Activated CD4-positive, alpha-beta T cell treated with anti-CD3 and anti-CD28 coated beads, Interleukin-2, amount 10 ng/mL, durations not matched to agents 7 days and 5 days (primary cell): ENCODE data around the gene ATOH8. TPM values are rescaled to one million over a fixed set of nuclear protein-coding genes. Genes with fewer than 3 reads are reported as not detected.
A peak's percentile ranks its signal among the peaks of the same experiment; 100 is the strongest.

Experiments used
- CTCF ChIA-PET: fragments of 350-600 bp; sonication (Branson Sonifier 250); formaldehyde crosslinking; loops from one replicate; lab custom pipeline; 2021; ENCODE audit warnings: antibody characterized with exemption; lab: Charles Lee
- POLR2A ChIA-PET: fragments of 350-600 bp; sonication (Branson Sonifier 250); formaldehyde crosslinking; loops from one replicate; lab custom pipeline; 2021; ENCODE audit warnings: antibody characterized with exemption; lab: Charles Lee
- DNase-seq: peaks from one replicate; pipeline ENCODE4 v3.0.0-alpha.2; 2020
- H3K27ac Mint-ChIP-seq: one replicate; pipeline ENCODE4 v1.8.0; 2021; ENCODE audit warnings: mild to moderate bottlenecking, moderate library complexity, mixed read lengths
- H3K27me3 Mint-ChIP-seq: one replicate; pipeline ENCODE4 v1.8.0; 2021; ENCODE audit warnings: mixed read lengths
- H3K36me3 Mint-ChIP-seq: one replicate; pipeline ENCODE4 v1.8.0; 2021; ENCODE audit warnings: low read depth, mixed read lengths
- H3K4me1 Mint-ChIP-seq: one replicate; pipeline ENCODE4 v1.8.0; 2021; ENCODE audit warnings: mixed read lengths
- H3K4me3 Mint-ChIP-seq: one replicate; pipeline ENCODE4 v1.8.0; 2021; ENCODE audit warnings: mild to moderate bottlenecking, moderate library complexity, mixed read lengths
- H3K9me3 Mint-ChIP-seq: one replicate; pipeline ENCODE4 v1.8.0; 2021; ENCODE audit warnings: mixed read lengths
- total RNA-seq, 2 experiments: library from RNA; stranded (reverse); gene quantifications; one replicate each; pipeline ENCODE4 v1.2.3, GENCODE V29; 2021

Gene ATOH8
- total RNA-seq = under 1 TPM; 0.10 to 0.12 TPM

GRCh38 chr2:85753525-85754312 is at the start of gene ATOH8:
Gene ATOH8 (plus strand): TSS chr2:85753991. CDS start chr2:85754190, 199 bp downstream.
- Mint-ChIP-seq H3K27ac (no peak within 1 kb of the TSS), H3K27me3 (peaks cover 68% of the 10 kb centered on the region), H3K9me3 (no peaks in the 10 kb centered on the region), H3K36me3 (no peaks in the 10 kb centered on the region), H3K4me3 (peak within 1 kb of the TSS; percentile 71), H3K4me1 (peaks cover 14% of the 10 kb centered on the region)
- DNase-seq = peak; percentile 46
- CTCF ChIA-PET = interaction anchor here (1.3 to 5.8 kb wide), 8 partner anchors 11 to 77 kb away, joined by 3 to 33 read pairs (median 4); no protein-coding TSS in a partner anchor
- POLR2A ChIA-PET = interaction anchor here (0.5 kb wide), 1 partner anchor 339 kb away, joined by 4 read pairs; no protein-coding TSS in a partner anchor

- no peak for DNase-seq
- ChIA-PET POLR2A (no interaction called here), CTCF (interaction anchor here (0.7 to 6.0 kb wide), 5 partner anchors 8 to 415 kb away, joined by 3 to 39 read pairs (median 5); no protein-coding TSS in a partner anchor)
- H3K36me3 Mint-ChIP-seq = peaks cover 2% of the 10 kb centered on the region
- H3K4me1 Mint-ChIP-seq = peaks cover 50% of the 10 kb centered on the region
- peak overlapping the region; percentile 14 for H3K27ac Mint-ChIP-seq
- H3K27me3 Mint-ChIP-seq = peaks cover 23% of the 10 kb centered on the region
- no peak overlapping the region for H3K4me3 Mint-ChIP-seq
- no peaks in the 10 kb centered on the region for H3K9me3 Mint-ChIP-seq
Measured at GRCh38 chr2:85704038-85704437, 49.8 kb upstream of the ATOH8 start.

GRCh38 chr2:85704800-85705679 is 48.8 kb upstream of the ATOH8 start:
- Mint-ChIP-seq H3K4me3 (no peak overlapping the region), H3K27ac (peak overlapping the region; percentile 71), H3K4me1 (peaks cover 56% of the 10 kb centered on the region), H3K27me3 (peaks cover 27% of the 10 kb centered on the region), H3K9me3 (no peaks in the 10 kb centered on the region), H3K36me3 (peaks cover 2% of the 10 kb centered on the region)
- DNase-seq = peak; percentile 34
- POLR2A ChIA-PET = interaction anchor here (0.5 kb wide), 1 partner anchor 211 kb away, joined by 3 read pairs; no protein-coding TSS in a partner anchor
- CTCF ChIA-PET = interaction anchor here (0.6 to 6.0 kb wide), 12 partner anchors 9 to 130 kb away, joined by 3 to 39 read pairs (median 4); partner anchors contain the start of gene C2orf68

- peaks cover 2% of the 10 kb centered on the region for H3K36me3 Mint-ChIP-seq
- POLR2A ChIA-PET = no interaction called here
- CTCF ChIA-PET = interaction anchor here (0.6 to 6.0 kb wide), 14 partner anchors 8 to 131 kb away, joined by 3 to 39 read pairs (median 4); partner anchors contain the start of gene C2orf68
- peaks cover 27% of the 10 kb centered on the region for H3K27me3 Mint-ChIP-seq
- DNase-seq = no peak
- H3K27ac Mint-ChIP-seq = peak overlapping the region; percentile 71
- no peaks in the 10 kb centered on the region for H3K9me3 Mint-ChIP-seq
- H3K4me1 Mint-ChIP-seq = peaks cover 58% of the 10 kb centered on the region
- no peak overlapping the region for H3K4me3 Mint-ChIP-seq
Measured at GRCh38 chr2:85705680-85706039, 48.1 kb upstream of the ATOH8 start.

GRCh38 chr2:85706063-85706462 is 47.7 kb upstream of the ATOH8 start:
- no peaks in the 10 kb centered on the region for H3K9me3 Mint-ChIP-seq
- peaks cover 58% of the 10 kb centered on the region for H3K4me1 Mint-ChIP-seq
- POLR2A ChIA-PET = no interaction called here
- H3K27me3 Mint-ChIP-seq = peaks cover 27% of the 10 kb centered on the region
- DNase-seq = no peak
- no peak overlapping the region for H3K4me3 Mint-ChIP-seq
- H3K27ac Mint-ChIP-seq = peak overlapping the region; percentile 71
- peaks cover 2% of the 10 kb centered on the region for H3K36me3 Mint-ChIP-seq
- CTCF ChIA-PET = interaction anchor here (0.6 to 6.0 kb wide), 14 partner anchors 8 to 131 kb away, joined by 3 to 39 read pairs (median 4); partner anchors contain the start of gene C2orf68

- Mint-ChIP-seq H3K9me3 (no peaks in the 10 kb centered on the region), H3K4me3 (no peak overlapping the region), H3K36me3 (peaks cover 2% of the 10 kb centered on the region), H3K27ac (peak overlapping the region; percentile 73), H3K27me3 (peaks cover 25% of the 10 kb centered on the region), H3K4me1 (peaks cover 56% of the 10 kb centered on the region)
- ChIA-PET CTCF (interaction anchor here (1.1 to 6.0 kb wide), 17 partner anchors 9 to 221 kb away, joined by 3 to 39 read pairs (median 4); partner anchors contain the start of genes C2orf68 and GNLY), POLR2A (no interaction called here)
- no peak for DNase-seq
Measured at GRCh38 chr2:85706599-85707296, 47.0 kb upstream of the ATOH8 start.

GRCh38 chr2:85707304-85707703 is 46.5 kb upstream of the ATOH8 start:
- DNase-seq = peak; percentile 87
- peak overlapping the region; percentile 73 for H3K27ac Mint-ChIP-seq
- H3K4me3 Mint-ChIP-seq = no peak overlapping the region
- no peaks in the 10 kb centered on the region for H3K9me3 Mint-ChIP-seq
- ChIA-PET CTCF (interaction anchor here (0.5 to 6.0 kb wide), 14 partner anchors 9 to 220 kb away, joined by 3 to 39 read pairs (median 4); partner anchors contain the start of gene GNLY), POLR2A (no interaction called here)
- peaks cover 51% of the 10 kb centered on the region for H3K4me1 Mint-ChIP-seq
- peaks cover 21% of the 10 kb centered on the region for H3K27me3 Mint-ChIP-seq
- H3K36me3 Mint-ChIP-seq = peaks cover 2% of the 10 kb centered on the region

- DNase-seq = no peak
- H3K4me3 Mint-ChIP-seq = no peak overlapping the region
- ChIA-PET POLR2A (no interaction called here), CTCF (interaction anchor here (0.6 to 4.2 kb wide), 7 partner anchors 10 to 71 kb away, joined by 3 to 30 read pairs (median 7); partner anchors contain the start of gene GNLY)
- H3K36me3 Mint-ChIP-seq = peaks cover 2% of the 10 kb centered on the region
- peaks cover 16% of the 10 kb centered on the region for H3K27me3 Mint-ChIP-seq
- peaks cover 39% of the 10 kb centered on the region for H3K4me1 Mint-ChIP-seq
- H3K27ac Mint-ChIP-seq = no peak overlapping the region
- H3K9me3 Mint-ChIP-seq = no peaks in the 10 kb centered on the region
Measured at GRCh38 chr2:85708641-85709040, 45.1 kb upstream of the ATOH8 start.

- POLR2A ChIA-PET = no interaction called here
- no peak for DNase-seq
Measured at GRCh38 chr2:85709401-85709811, 44.4 kb upstream of the ATOH8 start.

GRCh38 chr2:85710687-85711577 is 42.9 kb upstream of the ATOH8 start:
- peaks cover 44% of the 10 kb centered on the region for H3K4me1 Mint-ChIP-seq
- H3K27me3 Mint-ChIP-seq = peaks cover 10% of the 10 kb centered on the region

More at GRCh38 chr2:85709401-85709811, 44.4 kb upstream of the ATOH8 start:
- no peaks in the 10 kb centered on the region for H3K9me3 Mint-ChIP-seq
- peaks cover 13% of the 10 kb centered on the region for H3K27me3 Mint-ChIP-seq
- CTCF ChIA-PET = interaction anchor here (0.6 to 4.2 kb wide), 6 partner anchors 9 to 72 kb away, joined by 3 to 16 read pairs (median 6); partner anchors contain the start of gene GNLY
- H3K4me3 Mint-ChIP-seq = no peak overlapping the region
- H3K27ac Mint-ChIP-seq = no peak overlapping the region
- H3K4me1 Mint-ChIP-seq = peaks cover 44% of the 10 kb centered on the region
- H3K36me3 Mint-ChIP-seq = no peaks in the 10 kb centered on the region

GRCh38 chr2:85711578-85712060 is 42.2 kb upstream of the ATOH8 start:
- no peaks in the 10 kb centered on the region for H3K36me3 Mint-ChIP-seq
- no peak overlapping the region for H3K4me3 Mint-ChIP-seq
- H3K9me3 Mint-ChIP-seq = no peaks in the 10 kb centered on the region
- ChIA-PET POLR2A (no interaction called here), CTCF (interaction anchor here (0.6 to 2.7 kb wide), 5 partner anchors 14 to 367 kb away, joined by 3 to 9 read pairs (median 3); no protein-coding TSS in a partner anchor)
- peaks cover 10% of the 10 kb centered on the region for H3K27me3 Mint-ChIP-seq
- H3K27ac Mint-ChIP-seq = no peak overlapping the region
- DNase-seq = no peak
- peaks cover 42% of the 10 kb centered on the region for H3K4me1 Mint-ChIP-seq

More at GRCh38 chr2:85710687-85711577, 42.9 kb upstream of the ATOH8 start:
- ChIA-PET POLR2A (no interaction called here), CTCF (interaction anchor here (0.6 to 4.2 kb wide), 9 partner anchors 7 to 227 kb away, joined by 3 to 16 read pairs (median 4); no protein-coding TSS in a partner anchor)
- Mint-ChIP-seq H3K4me3 (no peak overlapping the region), H3K9me3 (no peaks in the 10 kb centered on the region), H3K36me3 (no peaks in the 10 kb centered on the region), H3K27ac (peak overlapping the region; percentile 11)
- no peak for DNase-seq
